ENCODE data around the gene RPTOR. TPM values are rescaled to one million over a fixed set of nuclear protein-coding genes. Genes with fewer than 3 reads are reported as not detected.

Gene RPTOR
- total RNA-seq, 3 donors from 2014 or later (not counting 1 experiment from before 2014, with no cell fraction given): 49.2 to 63.6 (median 55.4) TPM

DNA sequence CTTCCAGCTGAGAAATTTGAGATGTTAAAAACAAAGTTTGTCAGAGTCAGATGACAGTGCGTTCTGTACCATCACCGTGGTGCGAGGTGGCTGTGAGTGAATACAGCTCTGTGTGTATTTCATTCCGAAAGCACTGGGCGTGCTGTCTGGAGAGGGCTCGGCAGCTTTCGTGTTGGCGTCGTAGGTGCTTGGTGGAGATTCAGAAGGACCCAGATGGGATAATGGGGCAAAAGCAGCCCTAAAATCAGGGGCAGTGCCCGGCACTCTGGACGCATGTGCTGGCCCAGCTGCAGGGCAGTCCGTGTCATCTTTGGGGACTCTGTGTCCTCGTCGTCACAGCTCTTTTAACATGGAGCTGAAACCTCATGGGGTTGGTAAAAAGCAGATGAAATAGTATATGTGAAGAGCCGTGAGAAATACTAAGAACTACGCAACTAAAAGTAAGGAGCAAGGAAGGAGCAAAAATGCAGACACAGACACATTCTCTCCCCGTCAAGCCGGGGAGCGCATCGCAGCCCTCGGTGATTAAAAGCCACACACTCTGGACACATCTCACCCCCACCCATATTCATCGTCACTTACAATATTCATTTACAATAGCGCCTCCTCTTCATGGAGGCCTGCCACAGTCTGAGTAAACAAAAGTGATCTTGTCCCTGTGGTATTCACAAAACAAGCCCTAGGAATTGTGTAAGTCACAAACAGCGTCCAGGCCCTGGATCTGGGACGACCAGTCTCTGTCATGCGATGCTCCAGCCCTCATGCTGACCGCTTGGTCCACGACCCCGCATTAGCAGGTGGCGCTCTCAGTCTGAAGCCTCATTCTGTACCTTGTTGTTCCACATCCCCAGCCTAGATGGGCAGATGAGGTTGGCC is 206.7 kb downstream of the RPTOR start:
- Histone ChIP-seq H3K4me1 (ENCODE audit: control insufficient read depth, insufficient read depth, low read length) (no peaks in the 10 kb centered on the region), H3K36me3 (ENCODE audit: control insufficient read depth, insufficient read depth, low read length) (peaks cover 6% of the 10 kb centered on the region), H3K9me3 (ENCODE audit: control insufficient read depth, insufficient read depth, low read length) (no peaks in the 10 kb centered on the region), H3K27me3 (ENCODE audit: control insufficient read depth, insufficient read depth, low read length) (no peaks in the 10 kb centered on the region), H3K27ac (ENCODE audit: low read length) (no peak overlapping the region), H3K4me3 (ENCODE audit: low read length) (no peak overlapping the region)
- TF ChIP-seq, protein P1, sequence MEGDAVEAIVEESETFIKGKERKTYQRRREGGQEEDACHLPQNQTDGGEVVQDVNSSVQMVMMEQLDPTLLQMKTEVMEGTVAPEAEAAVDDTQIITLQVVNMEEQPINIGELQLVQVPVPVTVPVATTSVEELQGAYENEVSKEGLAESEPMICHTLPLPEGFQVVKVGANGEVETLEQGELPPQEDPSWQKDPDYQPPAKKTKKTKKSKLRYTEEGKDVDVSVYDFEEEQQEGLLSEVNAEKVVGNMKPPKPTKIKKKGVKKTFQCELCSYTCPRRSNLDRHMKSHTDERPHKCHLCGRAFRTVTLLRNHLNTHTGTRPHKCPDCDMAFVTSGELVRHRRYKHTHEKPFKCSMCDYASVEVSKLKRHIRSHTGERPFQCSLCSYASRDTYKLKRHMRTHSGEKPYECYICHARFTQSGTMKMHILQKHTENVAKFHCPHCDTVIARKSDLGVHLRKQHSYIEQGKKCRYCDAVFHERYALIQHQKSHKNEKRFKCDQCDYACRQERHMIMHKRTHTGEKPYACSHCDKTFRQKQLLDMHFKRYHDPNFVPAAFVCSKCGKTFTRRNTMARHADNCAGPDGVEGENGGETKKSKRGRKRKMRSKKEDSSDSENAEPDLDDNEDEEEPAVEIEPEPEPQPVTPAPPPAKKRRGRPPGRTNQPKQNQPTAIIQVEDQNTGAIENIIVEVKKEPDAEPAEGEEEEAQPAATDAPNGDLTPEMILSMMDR (IDR thresholded peaks at IDR 0.05): no peak
- Mint-ChIP-seq H3K27ac (peak overlapping the region in 1 of 2 donors; percentile 33), H3K4me3 (no peak overlapping the region), H3K36me3 (no peaks in the 10 kb centered on the region), H3K27me3 (ENCODE audit: low read depth in 2 of 2) (no peaks in the 10 kb centered on the region), H3K4me1 (peaks cover 0 to 11% of the 10 kb centered on the region in 2 donors), H3K9me3 (no peaks in the 10 kb centered on the region)
- 91% methylated on average over 30 of the region's 30 CpGs for WGBS (ENCODE audit: insufficient coverage)
- no peak for ATAC-seq
- intact Hi-C loops (cut with micrococcal nuclease): no loop called here
- no peak for DNase-seq

DNA sequence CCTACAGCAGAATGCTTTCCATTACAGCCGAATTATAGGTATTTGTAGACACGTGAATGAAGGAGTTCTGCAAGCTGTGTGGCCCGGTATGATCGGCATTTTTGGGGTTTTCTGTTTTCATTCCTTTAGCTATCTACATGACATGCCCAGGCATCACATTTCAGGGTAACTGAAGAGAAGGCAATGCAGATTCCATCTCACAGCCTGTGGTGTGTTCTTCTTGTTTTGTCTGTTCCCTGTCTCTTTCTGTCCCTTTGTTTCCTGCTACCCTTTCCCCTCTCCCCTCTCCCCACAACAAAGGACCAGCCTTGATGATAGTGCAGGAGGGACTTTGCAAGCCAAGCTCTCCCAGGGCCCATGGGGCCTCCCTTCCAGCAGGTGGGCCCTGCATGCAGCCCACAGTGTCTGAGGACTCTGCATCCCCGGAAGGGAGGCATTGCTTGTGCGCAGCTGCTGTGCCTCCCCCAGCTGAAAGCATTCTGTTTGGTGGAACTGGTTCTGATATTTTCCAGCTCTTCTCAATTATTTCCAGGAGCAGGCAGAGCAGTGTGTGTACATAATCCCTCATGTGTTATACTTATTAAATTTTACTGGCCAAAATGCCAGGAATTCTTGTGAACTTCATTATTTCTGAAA is 207.4 kb downstream of the RPTOR start:
- Histone ChIP-seq H3K4me1 (ENCODE audit: control insufficient read depth, insufficient read depth, low read length) (no peaks in the 10 kb centered on the region), H3K27me3 (ENCODE audit: control insufficient read depth, insufficient read depth, low read length) (no peaks in the 10 kb centered on the region), H3K4me3 (ENCODE audit: low read length) (no peak overlapping the region), H3K9me3 (ENCODE audit: control insufficient read depth, insufficient read depth, low read length) (no peaks in the 10 kb centered on the region), H3K27ac (ENCODE audit: low read length) (no peak overlapping the region), H3K36me3 (ENCODE audit: control insufficient read depth, insufficient read depth, low read length) (peaks cover 6% of the 10 kb centered on the region)
- H3K36me3 Mint-ChIP-seq: no peaks in the 10 kb centered on the region
- H3K27me3 Mint-ChIP-seq (ENCODE audit: low read depth in 2 of 2): no peaks in the 10 kb centered on the region
- TF ChIP-seq, protein P1 (IDR thresholded peaks at IDR 0.05): no peak
- no peak for ATAC-seq
- WGBS (ENCODE audit: insufficient coverage): 87% methylated on average over 6 of the region's 6 CpGs
- intact Hi-C loops (cut with micrococcal nuclease): no loop called here
- H3K4me1 Mint-ChIP-seq: peaks cover 0 to 11% of the 10 kb centered on the region in 2 donors
- H3K27ac Mint-ChIP-seq: no peak overlapping the region
- H3K4me3 Mint-ChIP-seq: no peak overlapping the region
- H3K9me3 Mint-ChIP-seq: no peaks in the 10 kb centered on the region
- no peak for DNase-seq

DNA sequence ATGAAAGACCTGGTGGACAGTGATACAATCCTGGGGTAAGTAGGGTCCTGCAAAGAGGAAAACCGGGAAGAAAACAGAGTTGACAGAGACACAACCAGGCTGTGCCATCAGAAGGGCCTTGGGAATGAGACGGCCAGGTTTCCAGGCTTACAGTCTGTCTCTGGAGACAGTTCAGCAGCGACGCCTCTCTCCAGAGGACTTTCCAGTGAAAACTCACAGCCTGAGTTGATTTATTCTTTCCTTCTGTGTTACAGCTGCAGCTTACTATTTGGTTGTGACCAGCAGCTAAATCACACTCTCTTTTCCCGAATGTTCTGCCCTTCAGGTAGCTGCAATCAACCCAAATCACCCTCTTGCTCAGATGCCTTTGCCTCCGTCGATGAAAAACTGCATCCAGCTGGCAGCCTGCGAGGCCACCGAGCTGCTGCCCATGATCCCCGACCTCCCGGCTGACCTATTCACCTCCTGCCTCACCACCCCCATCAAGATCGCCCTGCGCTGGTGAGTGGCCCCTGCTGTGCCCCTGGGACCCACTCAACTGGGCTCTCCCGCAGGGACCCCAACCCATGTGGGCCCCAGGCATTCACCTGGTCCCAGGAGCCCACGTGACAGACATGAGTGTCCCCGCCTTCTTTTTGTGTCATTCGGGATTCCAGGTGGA is 209.2 kb downstream of the RPTOR start:
- H3K4me1 Mint-ChIP-seq: peaks cover 0 to 6% of the 10 kb centered on the region in 2 donors

More for the DNA sequence above, 209.2 kb downstream of the RPTOR start:
- Histone ChIP-seq H3K36me3 (ENCODE audit: control insufficient read depth, insufficient read depth, low read length) (peaks cover 9% of the 10 kb centered on the region), H3K4me1 (ENCODE audit: control insufficient read depth, insufficient read depth, low read length) (peaks cover 4% of the 10 kb centered on the region), H3K9me3 (ENCODE audit: control insufficient read depth, insufficient read depth, low read length) (no peaks in the 10 kb centered on the region), H3K27me3 (ENCODE audit: control insufficient read depth, insufficient read depth, low read length) (no peaks in the 10 kb centered on the region), H3K4me3 (ENCODE audit: low read length) (no peak overlapping the region), H3K27ac (ENCODE audit: low read length) (no peak overlapping the region)
- Mint-ChIP-seq H3K36me3 (no peaks in the 10 kb centered on the region), H3K27me3 (ENCODE audit: low read depth in 2 of 2) (no peaks in the 10 kb centered on the region), H3K4me3 (no peak overlapping the region), H3K27ac (no peak overlapping the region), H3K9me3 (no peaks in the 10 kb centered on the region)
- intact Hi-C loops (cut with micrococcal nuclease): no loop called here
- DNase-seq: no peak
- TF ChIP-seq, protein P1 (IDR thresholded peaks at IDR 0.05): no peak
- 97% methylated on average over 17 of the region's 17 CpGs for WGBS (ENCODE audit: insufficient coverage)
- ATAC-seq: no peak
